Measurements from ENCODE around the gene RYR2.

- TF ChIP-seq CTCF (IDR thresholded peaks at IDR 0.05) = no peak
- TF ChIP-seq POLR2A (IDR thresholded peaks at IDR 0.05) = no peak
- no peak for TF ChIP-seq EP300 (IDR thresholded peaks at IDR 0.05)
- TF ChIP-seq POLR2AphosphoS5 (IDR thresholded peaks at IDR 0.05) = no peak
These were observed 36.3 kb upstream of the RYR2 start for GRCh38 chr1:237005674-237006073.
